Activated CD4-positive, alpha-beta T cell treated with anti-CD3 and anti-CD28 coated beads, Interleukin-2, amount 10 ng/mL, durations not matched to agents 24 days and 14 days (primary cell): Measurements from ENCODE around the gene FAHD1. TPM values are rescaled to one million over a fixed set of nuclear protein-coding genes. Genes with fewer than 3 reads are reported as not detected.
A peak's percentile ranks its signal among the peaks of the same experiment; 100 is the strongest.

Experiments
- DNase-seq: peaks from one replicate; pipeline ENCODE4 v3.0.0; 2022
- H3K27ac Mint-ChIP-seq: one replicate; pipeline ENCODE4 v1.8.0; 2022; ENCODE audit warnings: mild to moderate bottlenecking, mixed read lengths
- H3K27me3 Mint-ChIP-seq: one replicate; pipeline ENCODE4 v1.8.0; 2022; ENCODE audit warnings: mixed read lengths
- H3K36me3 Mint-ChIP-seq: one replicate; pipeline ENCODE4 v1.8.0; 2022; ENCODE audit warnings: low read depth, mild to moderate bottlenecking, mixed read lengths
- H3K4me1 Mint-ChIP-seq: one replicate; pipeline ENCODE4 v1.8.0; 2021; ENCODE audit warnings: mixed read lengths
- H3K4me3 Mint-ChIP-seq: one replicate; pipeline ENCODE4 v1.8.0; 2022; ENCODE audit warnings: mild to moderate bottlenecking, moderate library complexity, mixed read lengths
- H3K9me3 Mint-ChIP-seq: one replicate; pipeline ENCODE4 v1.8.0; 2021; ENCODE audit warnings: mixed read lengths
- intact Hi-C: fragments of 100-400 bp; cut with micrococcal nuclease; formaldehyde crosslinking; loops from one replicate; pipeline ENCODE4 v1.15.1; 2023
- total RNA-seq: library from RNA; stranded (reverse); gene quantifications from 2 replicates; pipeline ENCODE4 v1.2.3, GENCODE V29; 2022

FAHD1 gene
- total RNA-seq: 20.2 and 21.7 TPM in 2 replicates

GRCh38 chr16:1826691-1827573 is at the start of gene FAHD1, which contains the start of gene HAGH:
Gene FAHD1 (plus strand): TSS chr16:1827206. CDS start chr16:1827239, 33 bp downstream.
Gene HAGH (minus strand): TSS chr16:1826825. CDS start chr16:1826787, 38 bp downstream.
- H3K4me1 Mint-ChIP-seq: peaks cover 25% of the 10 kb centered on the region
- no peaks in the 10 kb centered on the region for H3K9me3 Mint-ChIP-seq
- peaks cover 8% of the 10 kb centered on the region for H3K36me3 Mint-ChIP-seq
- peak within 1 kb of the TSS; percentile 97 for H3K4me3 Mint-ChIP-seq
- H3K27me3 Mint-ChIP-seq: no peaks in the 10 kb centered on the region
- H3K27ac Mint-ChIP-seq: peak within 1 kb of the TSS; percentile 89
- DNase-seq: peak; percentile 98
- intact Hi-C loops: loop anchor here (2.0 kb wide), 1 partner anchor 44 kb away; the partner anchor contains the start of genes NUBP2 and SPSB3

- no peaks in the 10 kb centered on the region for H3K9me3 Mint-ChIP-seq
- peaks cover 10% of the 10 kb centered on the region for H3K4me1 Mint-ChIP-seq
- no peak overlapping the region for H3K4me3 Mint-ChIP-seq
- intact Hi-C loops: no loop called here
- no peak for DNase-seq
- H3K36me3 Mint-ChIP-seq: peaks cover 6% of the 10 kb centered on the region
- no peak overlapping the region for H3K27ac Mint-ChIP-seq
- peaks cover under 1% of the 10 kb centered on the region for H3K27me3 Mint-ChIP-seq
These were observed 49.4 kb upstream of the FAHD1 start for GRCh38 chr16:1777375-1778199.

DNA sequence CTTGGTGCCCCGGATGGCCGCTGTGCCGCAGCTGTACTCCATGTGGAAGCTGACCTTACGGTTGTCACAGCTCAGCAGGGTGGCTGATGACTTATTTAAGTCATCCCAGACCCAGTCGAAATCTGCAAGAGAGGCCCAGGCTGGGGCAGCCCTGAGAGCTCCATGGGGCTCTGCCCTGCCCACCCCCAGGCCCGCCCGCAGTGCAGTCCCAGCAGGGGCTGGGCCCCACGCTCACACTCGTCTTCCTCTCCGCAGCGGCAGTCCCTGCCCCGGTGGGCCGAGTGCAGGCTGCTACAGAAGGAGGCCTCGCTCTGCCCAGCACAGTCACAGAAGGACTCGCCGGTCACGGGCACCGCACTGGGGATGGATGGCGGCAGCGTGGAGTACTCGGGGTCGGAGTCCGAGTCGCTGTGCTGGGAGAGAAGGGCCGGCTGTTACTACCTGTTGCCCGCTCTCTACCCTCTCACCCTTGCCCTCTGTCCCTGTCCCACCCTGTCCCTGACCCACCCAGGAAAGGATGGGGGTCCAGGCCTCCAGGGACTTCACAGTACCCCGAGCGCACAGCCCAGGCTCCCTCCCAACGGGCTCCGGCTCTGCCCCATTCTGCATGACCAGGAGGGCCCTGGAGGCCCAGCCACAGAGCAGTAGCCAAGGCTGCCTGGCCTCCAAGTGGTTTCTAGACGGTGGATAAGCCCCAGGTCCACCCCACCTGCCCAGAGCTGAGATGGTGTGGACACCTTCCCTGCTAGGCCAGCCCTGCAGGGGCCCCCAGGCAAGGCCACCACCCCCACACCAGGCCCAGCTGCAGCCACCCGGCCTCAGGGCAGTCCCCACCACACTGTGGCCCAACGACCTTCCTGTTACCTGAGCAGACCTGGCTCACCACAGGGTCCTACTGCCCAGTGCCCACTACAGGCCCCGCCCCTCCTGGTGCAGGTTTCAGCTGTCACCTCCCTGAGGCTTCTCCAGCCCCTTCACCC is 48.5 kb upstream of the FAHD1 start:
- H3K27me3 Mint-ChIP-seq: peaks cover 2% of the 10 kb centered on the region
- no peak overlapping the region for H3K27ac Mint-ChIP-seq
- peaks cover 10% of the 10 kb centered on the region for H3K4me1 Mint-ChIP-seq
- no peaks in the 10 kb centered on the region for H3K9me3 Mint-ChIP-seq
- H3K36me3 Mint-ChIP-seq: peaks cover 6% of the 10 kb centered on the region
- DNase-seq: no peak
- intact Hi-C loops: no loop called here
- no peak overlapping the region for H3K4me3 Mint-ChIP-seq

GRCh38 chr16:1779234-1779701 is 47.7 kb upstream of the FAHD1 start:
- H3K4me3 Mint-ChIP-seq: no peak overlapping the region
- H3K36me3 Mint-ChIP-seq: peaks cover 8% of the 10 kb centered on the region
- intact Hi-C loops: no loop called here
- peaks cover 9% of the 10 kb centered on the region for H3K4me1 Mint-ChIP-seq
- DNase-seq: no peak
- H3K27me3 Mint-ChIP-seq: peaks cover 2% of the 10 kb centered on the region
- H3K9me3 Mint-ChIP-seq: no peaks in the 10 kb centered on the region
- H3K27ac Mint-ChIP-seq: no peak overlapping the region

DNA sequence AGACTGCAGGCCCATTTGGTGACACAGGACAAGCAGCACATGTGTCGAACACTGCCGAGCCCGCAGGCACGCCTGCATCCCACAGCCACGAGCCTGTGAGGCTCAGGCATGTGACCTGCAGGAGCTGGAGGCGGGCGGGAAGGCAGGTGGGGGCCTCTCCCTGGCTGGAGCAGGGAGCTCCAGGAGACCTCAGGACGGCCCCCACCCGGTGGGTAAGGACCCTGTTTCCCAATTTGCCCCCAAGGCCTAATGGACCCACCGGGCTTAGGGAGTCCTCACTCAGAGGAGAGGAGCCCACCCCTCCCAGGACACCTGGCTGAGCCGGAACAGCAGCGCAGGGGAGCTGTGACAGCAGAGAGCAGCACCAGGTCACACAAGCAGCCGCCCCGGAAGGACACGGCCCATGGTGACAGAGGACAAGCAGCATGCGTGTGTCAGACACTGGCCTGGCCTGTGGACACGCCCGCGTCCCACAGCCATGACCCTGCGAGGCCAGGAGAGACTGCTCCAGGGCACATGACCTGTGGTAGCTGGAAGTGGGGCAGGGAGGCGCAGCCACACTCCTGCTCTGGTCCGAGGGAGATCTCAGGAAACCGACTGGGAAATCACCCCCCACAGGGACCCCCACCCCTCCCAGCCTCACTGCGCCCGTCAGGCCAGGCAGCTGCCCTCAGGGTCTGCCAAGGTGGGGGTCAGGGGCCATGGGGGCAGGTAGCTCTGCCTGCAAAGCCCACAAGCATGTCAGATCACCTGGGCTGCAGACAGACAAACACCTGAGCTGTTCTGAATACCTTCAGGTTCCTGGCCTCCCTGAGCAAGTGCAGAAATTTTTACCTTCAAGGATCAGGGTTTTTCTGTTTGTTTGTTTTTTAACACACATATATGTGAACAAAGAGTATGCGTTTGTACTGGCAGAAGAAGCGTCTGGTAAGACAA is 47.0 kb upstream of the FAHD1 start:
- Mint-ChIP-seq H3K27me3 (peaks cover 2% of the 10 kb centered on the region), H3K9me3 (no peaks in the 10 kb centered on the region), H3K36me3 (peaks cover 9% of the 10 kb centered on the region), H3K4me3 (peak overlapping the region; percentile 34), H3K27ac (no peak overlapping the region), H3K4me1 (peaks cover 9% of the 10 kb centered on the region)
- no peak for DNase-seq
- intact Hi-C loops: no loop called here

GRCh38 chr16:1780677-1781072 is 46.3 kb upstream of the FAHD1 start:
- intact Hi-C loops: no loop called here
- peak overlapping the region; percentile 34 for H3K4me3 Mint-ChIP-seq
- peaks cover 2% of the 10 kb centered on the region for H3K27me3 Mint-ChIP-seq
- DNase-seq: no peak
- H3K36me3 Mint-ChIP-seq: peaks cover 10% of the 10 kb centered on the region
- H3K4me1 Mint-ChIP-seq: peaks cover 9% of the 10 kb centered on the region
- H3K27ac Mint-ChIP-seq: no peak overlapping the region
- no peaks in the 10 kb centered on the region for H3K9me3 Mint-ChIP-seq

GRCh38 chr16:1781254-1781653 is 45.8 kb upstream of the FAHD1 start:
- intact Hi-C loops: no loop called here
- DNase-seq: no peak
- peaks cover 2% of the 10 kb centered on the region for H3K27me3 Mint-ChIP-seq
- peak overlapping the region; percentile 85 for H3K4me3 Mint-ChIP-seq
- peaks cover 10% of the 10 kb centered on the region for H3K36me3 Mint-ChIP-seq
- H3K27ac Mint-ChIP-seq: peak overlapping the region; percentile 72
- H3K4me1 Mint-ChIP-seq: peaks cover 9% of the 10 kb centered on the region
- no peaks in the 10 kb centered on the region for H3K9me3 Mint-ChIP-seq

DNA sequence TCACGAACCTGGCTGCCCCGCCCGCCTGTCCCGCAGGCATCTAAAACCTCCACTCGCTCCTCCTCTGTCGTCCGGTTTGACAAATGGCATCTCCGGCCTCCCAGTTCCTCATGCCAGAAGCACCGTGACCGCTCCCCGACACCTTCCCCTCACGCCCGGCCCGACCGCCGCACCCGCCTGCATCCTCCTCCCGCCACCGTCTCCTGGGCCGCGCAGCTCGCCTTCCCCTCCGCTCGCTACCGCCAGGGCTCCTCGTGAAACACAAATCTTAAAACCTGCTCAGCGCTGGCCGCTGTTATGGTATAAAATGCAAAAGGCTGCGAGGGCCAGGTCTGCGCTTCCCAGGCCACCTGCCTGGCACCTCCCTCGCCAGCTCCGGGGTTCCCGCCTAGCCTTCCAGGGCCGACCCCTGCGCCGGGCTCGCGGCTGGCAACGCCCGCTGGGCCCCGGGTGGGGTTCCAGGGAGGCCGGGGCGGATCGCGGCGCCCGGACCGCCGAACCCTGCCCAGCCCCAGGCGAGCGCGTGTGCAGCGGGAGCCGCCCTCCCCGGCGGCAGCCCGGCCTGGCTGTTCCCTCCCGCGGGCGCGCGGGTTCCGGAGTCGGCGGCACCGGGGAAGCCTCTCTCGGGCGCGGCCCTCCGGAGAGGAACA is 45.1 kb upstream of the FAHD1 start:
- H3K27me3 Mint-ChIP-seq: peaks cover 2% of the 10 kb centered on the region
- no peaks in the 10 kb centered on the region for H3K9me3 Mint-ChIP-seq
- peak; percentile 83 for DNase-seq
- peaks cover 10% of the 10 kb centered on the region for H3K36me3 Mint-ChIP-seq
- peak overlapping the region; percentile 93 for H3K4me3 Mint-ChIP-seq
- intact Hi-C loops: loop anchor here (1.0 to 2.0 kb wide), 3 partner anchors 9 to 373 kb away; partner anchors contain the start of genes FAHD1, HAGH, MRPS34 and TRAF7
- peaks cover 9% of the 10 kb centered on the region for H3K4me1 Mint-ChIP-seq
- peak overlapping the region; percentile 72 for H3K27ac Mint-ChIP-seq

DNA sequence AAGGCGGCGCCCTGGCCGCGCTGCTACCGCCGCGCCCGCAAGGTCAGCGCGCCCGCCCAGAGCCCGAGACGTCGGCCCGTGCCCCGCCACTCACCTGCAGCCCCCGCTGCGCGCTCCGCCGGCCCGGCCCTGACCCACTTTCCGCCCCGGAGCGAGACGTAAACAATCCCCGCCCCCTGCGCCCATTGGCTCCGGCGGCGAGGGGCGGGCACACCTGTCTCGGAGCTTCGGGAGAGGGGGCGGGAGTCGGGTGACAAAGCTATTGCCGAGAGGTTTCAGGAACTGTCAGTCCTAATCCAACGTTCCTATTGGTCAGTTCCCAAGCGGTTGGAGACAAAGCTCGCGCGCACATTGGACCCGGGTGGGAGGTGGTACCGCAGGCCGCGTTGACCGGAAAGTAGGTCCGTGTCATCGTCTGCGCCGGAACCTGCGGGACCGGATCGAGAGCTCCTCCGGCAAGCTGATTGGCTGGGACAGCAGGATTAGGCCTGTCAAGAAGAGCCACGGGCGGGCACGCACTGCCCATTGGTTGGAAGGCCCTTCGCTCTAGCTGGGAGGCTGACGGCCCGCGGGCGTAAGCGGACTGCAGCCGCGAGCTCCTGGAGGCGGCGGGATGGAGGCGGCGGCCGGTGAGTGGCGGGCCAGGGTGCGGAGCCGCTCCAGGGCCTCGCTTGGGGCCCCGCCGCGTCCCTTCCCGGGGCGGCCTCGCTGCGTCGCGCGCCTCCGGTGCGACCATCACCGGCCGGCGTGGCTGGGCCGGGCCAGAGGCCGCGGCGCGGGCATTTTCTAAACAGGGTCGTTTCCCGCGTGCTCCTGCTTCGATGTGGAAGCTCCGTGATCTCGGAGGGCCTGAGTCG is 44.4 kb upstream of the FAHD1 start, which contains the start of the genes NUBP2 and SPSB3:
Gene NUBP2 (plus strand): TSS at position 553 of the 857 bp plus-strand sequence. CDS start 61 bp downstream, at position 614.
Gene SPSB3 (minus strand): TSS at position 164 of the 857 bp plus-strand sequence. CDS start 1,088 bp downstream, outside the sequence.
- peaks cover 9% of the 10 kb centered on the region for H3K4me1 Mint-ChIP-seq
- peaks cover 10% of the 10 kb centered on the region for H3K36me3 Mint-ChIP-seq
- peak within 1 kb of the TSS; percentile 93 for H3K4me3 Mint-ChIP-seq
- peak within 1 kb of the TSS; percentile 85 for H3K27ac Mint-ChIP-seq
- intact Hi-C loops: loop anchor here (1.0 to 2.0 kb wide), 3 partner anchors 9 to 373 kb away; partner anchors contain the start of genes FAHD1, HAGH, MRPS34 and TRAF7
- DNase-seq: peak; percentile 99
- no peaks in the 10 kb centered on the region for H3K9me3 Mint-ChIP-seq
- H3K27me3 Mint-ChIP-seq: peaks cover 2% of the 10 kb centered on the region

DNA sequence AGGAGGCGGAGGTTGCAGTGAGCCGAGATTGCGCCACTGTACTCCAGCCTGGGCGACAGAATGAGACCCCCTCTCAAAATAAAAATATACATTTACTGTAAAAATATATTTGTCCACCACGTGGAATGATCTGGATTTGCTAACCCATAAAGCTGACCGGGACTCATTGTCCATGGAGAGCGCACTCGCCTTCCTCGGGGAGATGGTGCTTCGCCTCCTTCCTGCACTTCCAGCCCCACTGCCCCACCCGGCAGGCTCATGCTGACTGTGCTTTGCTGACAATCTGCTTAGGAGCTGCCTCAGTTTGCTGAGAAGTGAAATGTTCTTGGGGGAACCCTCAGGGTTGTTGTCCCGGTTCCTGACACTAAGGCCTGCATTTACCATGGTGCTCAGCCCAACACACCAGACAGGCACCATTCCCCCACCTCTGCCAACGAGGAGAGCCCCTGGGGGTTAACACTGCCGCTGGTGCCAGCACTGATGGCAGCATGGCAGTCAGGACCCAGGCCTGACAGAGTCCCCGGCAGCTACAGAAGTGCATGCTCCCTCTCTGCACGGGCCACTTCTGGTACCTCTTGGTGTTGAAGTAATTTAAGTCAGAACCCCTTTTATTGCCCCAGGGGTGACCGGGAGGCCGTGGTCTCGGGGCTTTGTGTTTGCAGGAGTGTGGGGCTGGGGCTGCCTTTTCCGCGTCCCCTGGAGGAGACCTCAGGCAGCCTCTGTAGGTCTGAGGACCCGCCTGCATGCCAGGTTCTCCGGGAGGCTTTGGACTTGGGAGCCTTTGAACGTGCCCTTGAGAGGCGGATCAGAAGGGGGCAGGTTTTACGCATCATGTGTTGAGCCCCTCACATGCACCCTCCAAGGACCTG is 41.8 kb upstream of the FAHD1 start:
- intact Hi-C loops: no loop called here
- peak; percentile 57 for DNase-seq
- peak overlapping the region; percentile 34 for H3K4me3 Mint-ChIP-seq

More for the DNA sequence above, 41.8 kb upstream of the FAHD1 start:
- H3K27me3 Mint-ChIP-seq: peaks cover 2% of the 10 kb centered on the region
- H3K36me3 Mint-ChIP-seq: peaks cover 14% of the 10 kb centered on the region
- peaks cover 9% of the 10 kb centered on the region for H3K4me1 Mint-ChIP-seq
- no peak overlapping the region for H3K27ac Mint-ChIP-seq
- H3K9me3 Mint-ChIP-seq: no peaks in the 10 kb centered on the region
